GM12801 (cell line): ENCODE data around the gene ENPP1.

Source experiments
- TF ChIP-seq, protein P1 (sequence below): IDR thresholded peaks from one replicate; pipeline ENCODE4 v1.5.1; 2011; ENCODE audit warnings: control low read depth; ENCODE audit not compliant: insufficient read length; ENCODE audit errors: extremely low read depth

Gene ENPP1

DNA sequence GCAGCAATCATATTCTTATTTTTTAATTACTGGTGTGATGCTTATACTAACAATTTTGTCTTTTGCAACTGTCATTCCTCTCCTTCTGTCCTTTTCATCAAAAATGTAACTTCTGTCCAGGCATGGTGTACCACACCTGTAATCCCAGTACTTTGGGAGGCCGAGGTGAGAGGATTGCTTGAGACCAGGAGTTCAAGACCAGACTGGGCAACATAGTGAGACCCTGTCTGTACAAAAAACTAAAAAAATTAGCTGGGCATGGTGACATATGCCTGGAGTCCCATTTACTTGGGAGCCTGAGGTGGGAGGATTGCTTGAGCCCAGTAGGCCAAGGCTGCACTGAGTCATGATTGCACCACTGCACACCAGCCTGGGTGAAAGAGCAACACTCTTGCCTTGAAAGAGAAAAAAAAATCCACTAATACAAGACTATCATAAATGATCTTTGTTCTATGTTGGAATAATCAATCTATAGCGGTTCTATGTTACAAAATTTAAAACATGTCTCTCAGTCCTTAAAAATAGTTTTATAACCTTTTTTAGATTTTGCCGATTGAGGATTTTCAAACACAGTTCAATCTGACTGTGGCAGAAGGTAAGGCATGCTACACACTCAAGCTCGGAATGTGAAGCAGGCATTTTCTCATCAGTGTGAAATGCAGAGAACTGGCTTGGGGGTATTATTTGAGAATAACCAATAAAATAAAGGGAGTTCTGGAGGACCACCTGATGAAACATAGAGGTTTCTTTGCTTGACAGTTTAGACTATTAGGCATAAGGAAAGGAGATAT, 70.4 kb downstream of the ENPP1 start:
- TF ChIP-seq, protein P1, sequence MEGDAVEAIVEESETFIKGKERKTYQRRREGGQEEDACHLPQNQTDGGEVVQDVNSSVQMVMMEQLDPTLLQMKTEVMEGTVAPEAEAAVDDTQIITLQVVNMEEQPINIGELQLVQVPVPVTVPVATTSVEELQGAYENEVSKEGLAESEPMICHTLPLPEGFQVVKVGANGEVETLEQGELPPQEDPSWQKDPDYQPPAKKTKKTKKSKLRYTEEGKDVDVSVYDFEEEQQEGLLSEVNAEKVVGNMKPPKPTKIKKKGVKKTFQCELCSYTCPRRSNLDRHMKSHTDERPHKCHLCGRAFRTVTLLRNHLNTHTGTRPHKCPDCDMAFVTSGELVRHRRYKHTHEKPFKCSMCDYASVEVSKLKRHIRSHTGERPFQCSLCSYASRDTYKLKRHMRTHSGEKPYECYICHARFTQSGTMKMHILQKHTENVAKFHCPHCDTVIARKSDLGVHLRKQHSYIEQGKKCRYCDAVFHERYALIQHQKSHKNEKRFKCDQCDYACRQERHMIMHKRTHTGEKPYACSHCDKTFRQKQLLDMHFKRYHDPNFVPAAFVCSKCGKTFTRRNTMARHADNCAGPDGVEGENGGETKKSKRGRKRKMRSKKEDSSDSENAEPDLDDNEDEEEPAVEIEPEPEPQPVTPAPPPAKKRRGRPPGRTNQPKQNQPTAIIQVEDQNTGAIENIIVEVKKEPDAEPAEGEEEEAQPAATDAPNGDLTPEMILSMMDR = no peak

DNA sequence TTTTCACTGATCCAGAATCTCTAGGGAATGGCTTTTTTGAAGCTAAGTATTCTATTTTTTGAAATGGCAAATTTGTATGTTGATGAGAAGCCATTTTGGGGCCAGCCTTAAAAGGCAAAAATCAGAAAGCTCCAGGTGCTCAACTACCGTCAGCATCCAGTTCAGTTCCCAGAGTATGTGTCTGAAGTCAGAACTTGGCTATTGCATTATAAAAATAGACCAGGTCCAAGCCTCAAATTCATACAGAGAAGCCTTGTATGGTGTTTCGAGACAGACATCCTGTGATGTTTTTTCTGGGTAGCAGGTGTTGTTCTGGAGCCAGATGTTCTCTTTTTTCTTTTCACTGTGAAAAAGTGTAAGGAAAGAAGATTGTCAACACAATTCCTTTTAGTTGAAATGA, 75.2 kb downstream of the ENPP1 start:
- TF ChIP-seq, protein P1 = no peak

DNA sequence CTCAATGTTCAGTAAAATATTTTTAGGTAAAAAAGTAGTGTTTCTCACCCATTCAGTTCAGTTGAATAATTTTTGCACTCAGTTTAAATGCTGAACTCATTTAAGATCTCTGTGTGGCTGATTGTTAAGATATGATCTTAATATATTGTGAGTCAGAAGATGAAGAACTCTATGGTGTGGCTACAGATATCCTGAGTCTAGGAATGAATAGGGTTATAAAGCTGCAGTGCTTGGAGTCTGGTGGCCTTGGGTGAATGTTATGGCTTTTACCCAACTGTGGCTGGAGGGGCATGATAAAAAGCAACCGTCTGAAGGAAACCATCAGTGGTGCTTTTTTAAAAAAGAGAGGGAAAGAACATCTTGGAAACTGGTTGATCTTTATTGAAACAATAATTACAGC, 77.4 kb downstream of the ENPP1 start:
- TF ChIP-seq, protein P1 = no peak

DNA sequence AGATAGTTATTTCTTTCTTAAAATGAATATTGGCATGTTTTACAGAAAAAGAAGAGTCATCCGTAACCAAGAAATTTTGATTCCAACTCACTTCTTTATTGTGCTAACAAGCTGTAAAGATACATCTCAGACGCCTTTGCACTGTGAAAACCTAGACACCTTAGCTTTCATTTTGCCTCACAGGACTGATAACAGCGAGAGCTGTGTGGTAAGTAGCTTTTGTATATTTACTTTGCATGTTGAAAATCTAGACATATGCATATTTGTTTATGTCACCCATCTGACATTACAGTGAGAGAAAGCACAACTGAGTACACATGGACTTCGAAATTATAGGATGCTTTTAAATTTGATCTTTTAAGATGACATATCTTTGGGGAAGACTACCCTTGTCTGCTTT, 78.7 kb downstream of the ENPP1 start:
- TF ChIP-seq, protein P1 = no peak

DNA sequence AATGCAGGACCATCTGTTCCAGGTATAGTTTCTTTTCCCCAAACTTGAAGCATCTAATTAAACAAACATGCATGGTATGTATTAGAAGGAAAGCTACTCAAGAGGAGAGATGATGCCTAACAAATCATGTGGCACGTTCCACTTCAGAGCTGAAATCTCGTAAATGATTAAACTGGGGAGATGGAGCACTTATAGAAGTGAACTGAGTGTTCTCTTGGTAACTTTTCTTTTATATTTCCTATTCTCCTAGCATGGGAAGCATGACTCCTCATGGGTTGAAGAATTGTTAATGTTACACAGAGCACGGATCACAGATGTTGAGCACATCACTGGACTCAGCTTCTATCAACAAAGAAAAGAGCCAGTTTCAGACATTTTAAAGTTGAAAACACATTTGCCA, 82.3 kb downstream of the ENPP1 start:
- TF ChIP-seq, protein P1 = no peak

DNA sequence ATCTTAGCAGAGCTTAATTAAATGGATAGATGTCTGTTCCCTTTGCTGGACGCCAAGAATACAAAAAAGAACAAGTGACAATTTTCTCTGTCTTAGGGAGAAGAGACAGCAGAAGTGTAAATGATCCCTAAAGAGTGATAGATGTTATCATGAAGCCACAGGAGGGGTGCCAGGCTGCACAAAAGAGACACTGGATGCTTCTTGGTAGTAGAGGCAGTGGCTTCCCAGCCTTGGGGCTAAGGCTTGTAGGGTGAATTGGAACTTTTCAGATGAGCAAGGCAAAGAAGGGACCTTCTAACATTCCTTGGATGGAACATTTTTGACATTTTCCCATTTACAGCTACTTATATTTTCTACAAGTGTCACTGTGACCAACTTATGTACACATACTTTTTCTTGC, 85.4 kb downstream of the ENPP1 start:
- TF ChIP-seq, protein P1 = no peak

DNA sequence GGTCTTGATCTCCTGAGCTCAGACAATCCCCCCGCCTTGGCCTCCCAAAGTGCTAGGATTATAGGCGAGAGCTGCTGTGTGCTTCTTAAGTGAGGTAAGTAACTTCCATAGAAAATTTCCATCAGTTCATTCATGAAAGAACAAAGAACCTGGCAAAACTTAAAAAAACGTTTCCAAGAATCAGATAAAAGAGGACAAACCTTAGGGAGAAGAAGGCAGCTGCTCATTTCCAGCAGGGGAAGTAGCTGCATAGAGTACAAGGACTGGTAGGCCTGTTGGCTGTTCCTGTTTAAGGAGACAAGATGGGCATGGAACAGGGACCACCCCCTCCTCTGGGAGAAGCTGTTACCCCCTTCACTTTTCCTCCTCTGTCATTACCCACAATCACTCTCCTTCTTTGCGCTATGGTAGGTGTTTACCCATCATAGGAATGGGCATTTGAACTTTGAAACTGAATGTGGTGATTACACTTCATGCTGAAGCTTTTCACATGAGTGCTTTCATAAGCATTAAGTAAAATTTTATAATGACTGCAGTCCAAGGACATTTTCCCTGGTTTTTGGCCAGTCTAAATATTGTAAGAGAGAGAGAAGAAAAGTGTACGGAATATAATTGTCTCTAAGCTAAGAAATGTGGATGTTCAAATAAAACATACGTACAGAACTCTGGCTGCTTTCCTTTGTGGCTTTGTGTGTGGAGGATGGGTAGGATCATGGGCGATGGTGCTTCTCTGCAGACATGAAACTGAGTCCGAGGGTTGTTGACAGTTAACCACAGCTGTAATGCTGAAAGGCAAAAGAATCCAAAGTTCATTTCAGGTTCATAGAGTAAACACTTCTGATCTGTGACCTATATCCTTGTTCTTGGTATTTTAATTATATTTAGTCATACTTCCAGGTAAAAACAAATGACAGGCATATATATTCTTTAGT, 86.9 kb downstream of the ENPP1 start:
- TF ChIP-seq, protein P1 = no peak
